HCT116 (cell line): Measurements from ENCODE around the gene UNC5C. TPM values are rescaled to one million over a fixed set of nuclear protein-coding genes. Genes with fewer than 3 reads are reported as not detected.

Source experiments
- ATAC-seq: fragments of 200-7000 bp; cut with Tn5 transposase; 2 replicates; pipeline ENCODE4 v1.9.1; 2020; ENCODE audit warnings: mild to moderate bottlenecking, moderate library complexity
- BruUV-seq: library from RNA; stranded (reverse); fragments of 400-500 nt; replicated peaks from 2 replicates; lab custom pipeline; 2021; lab: Mats Ljungman, UMichigan
- CTCF ChIA-PET: fragments of 300-600 bp; sonication (Branson Sonifier 250); formaldehyde crosslinking; loops from one replicate; lab custom pipeline; 2021; ENCODE audit warnings: antibody characterized with exemption; lab: Charles Lee
- POLR2A ChIA-PET: fragments of 300-600, 350-600 bp; sonication (Branson Sonifier 250); formaldehyde crosslinking; loops from one replicate; lab custom pipeline; 2021; ENCODE audit warnings: antibody characterized with exemption; lab: Charles Lee
- RAD21 ChIA-PET, 2 experiments: fragments of 300-600 bp; sonication (Branson Sonifier 250); formaldehyde crosslinking; loops; one replicate each; lab custom pipeline; 2023; ENCODE audit warnings: low total read pairs in 2 of 2; ENCODE audit not compliant: uncharacterized antibody in 2 of 2, unreplicated experiment in 2 of 2, low non-redundant PET in 1 of 2; lab: Charles Lee
- DNase-seq: peaks from one replicate; pipeline ENCODE4 v3.0.0-alpha.2; 2010; ENCODE audit warnings: low read depth, low spot score
- H2AFZ ChIP-seq: fragments of 200-600 bp; shearing (Covaris generic), sonication (generic); 2 replicates; pipeline ENCODE4 v1.6.1; 2017; ENCODE audit warnings: low read depth, mixed run types, mixed read lengths, antibody characterized with exemption, low read length; ENCODE audit not compliant: poor library complexity, severe bottlenecking
- H3K27ac ChIP-seq: 2 replicates; pipeline ENCODE4 v1.5.1; 2012; ENCODE audit warnings: low read depth, low read length
- H3K27me3 ChIP-seq: fragments of 200-600 bp; sonication (generic); 2 replicates; pipeline ENCODE4 v1.6.1; 2016; ENCODE audit warnings: mixed run types, low read length, mixed read lengths; ENCODE audit not compliant: insufficient read depth
- H3K36me3 ChIP-seq, 2 experiments: fragments of 200-500 bp in 1 of 2; fragments of 200-600 bp in 1 of 2; sonication (Bioruptor generic) in 1 of 2; sonication (generic) in 1 of 2; 2 replicates each; pipeline versions ENCODE4 v1.5.1 to v1.6.1; 2014 to 2016; ENCODE audit warnings: low read length in 2 of 2, inconsistent platforms in 1 of 2, mixed read lengths in 1 of 2, mixed run types in 1 of 2; ENCODE audit not compliant: insufficient read depth in 2 of 2, control insufficient read depth in 1 of 2
- H3K4me1 ChIP-seq, 2 experiments: fragments of 200-600 bp in 1 of 2; sonication (generic) in 1 of 2; 2 replicates each; pipeline versions ENCODE4 v1.5.1 to v1.6.1; 2012 to 2017; ENCODE audit warnings: low read length in 2 of 2, inconsistent platforms in 1 of 2, mild to moderate bottlenecking in 1 of 2, mixed read lengths in 1 of 2, mixed run types in 1 of 2, moderate library complexity in 1 of 2; ENCODE audit not compliant: insufficient read depth in 2 of 2, control insufficient read depth in 1 of 2
- H3K4me2 ChIP-seq: fragments of 200-600 bp; sonication (generic); 2 replicates; pipeline ENCODE4 v1.6.1; 2017; ENCODE audit warnings: mixed run types, low read length, mixed read lengths
- H3K4me3 ChIP-seq, 2 experiments: fragments of 200-600 bp in 1 of 2; sonication (generic) in 1 of 2; replicated peaks in 1 of 2; 2 replicates each; pipeline ENCODE4 v1.5.1; 2011 to 2016; ENCODE audit warnings: low read length in 2 of 2, control low read depth in 1 of 2, low read depth in 1 of 2, mild to moderate bottlenecking in 1 of 2, mixed read lengths in 1 of 2, mixed run types in 1 of 2
- H3K79me2 ChIP-seq: fragments of 200-600 bp; sonication (generic); 2 replicates; pipeline ENCODE4 v1.6.1; 2017; ENCODE audit warnings: mild to moderate bottlenecking, mixed run types, low read length, moderate library complexity, mixed read lengths; ENCODE audit not compliant: insufficient read depth
- H3K9ac ChIP-seq: fragments of 200-600 bp; sonication (generic); 2 replicates; pipeline ENCODE4 v1.6.1; 2016; ENCODE audit warnings: low read length, mixed read lengths
- H3K9me2 ChIP-seq: fragments of 200-600 bp; sonication (generic), shearing (Covaris generic); 2 replicates; pipeline ENCODE4 v1.6.1; 2017; ENCODE audit warnings: mixed run types, mild to moderate bottlenecking, moderate library complexity; ENCODE audit not compliant: insufficient read depth
- H3K9me3 ChIP-seq, 2 experiments: fragments of 200-500 bp in 1 of 2; fragments of 200-600 bp in 1 of 2; sonication (Bioruptor generic) in 1 of 2; sonication (generic) in 1 of 2; 2 replicates each; pipeline ENCODE4 v1.6.1; 2014 to 2017; ENCODE audit warnings: low read length in 2 of 2, mixed read lengths in 2 of 2, inconsistent platforms in 1 of 2, low read depth in 1 of 2, mild to moderate bottlenecking in 1 of 2, mixed run types in 1 of 2, moderate library complexity in 1 of 2; ENCODE audit not compliant: control insufficient read depth in 1 of 2, insufficient read depth in 1 of 2
- H4K20me1 ChIP-seq: fragments of 200-600 bp; sonication (generic), shearing (Covaris generic); 2 replicates; pipeline ENCODE4 v1.6.1; 2017; ENCODE audit warnings: mixed run types, mild to moderate bottlenecking, moderate library complexity; ENCODE audit not compliant: insufficient read depth
- ATF3 ChIP-seq: IDR thresholded peaks from 2 replicates; pipeline ENCODE4 v1.6.1; 2012
- CBX3 ChIP-seq: IDR thresholded peaks from 2 replicates; pipeline ENCODE4 v1.6.1; 2012; ENCODE audit warnings: low read depth
- CEBPB ChIP-seq: IDR thresholded peaks from 2 replicates; pipeline ENCODE4 v1.6.1; 2012; ENCODE audit warnings: low read depth
- EGR1 ChIP-seq: IDR thresholded peaks from 2 replicates; pipeline ENCODE4 v1.6.1; 2012; ENCODE audit warnings: low read depth
- ELF1 ChIP-seq: IDR thresholded peaks from 2 replicates; pipeline ENCODE4 v1.6.1; 2012; ENCODE audit warnings: low read depth, borderline replicate concordance
- EZH2 ChIP-seq: fragments of 200-600 bp; sonication (generic); IDR thresholded peaks from 2 replicates; pipeline ENCODE4 v1.6.1; 2017; ENCODE audit warnings: antibody characterized with exemption, mixed run types
- EZH2phosphoT487 ChIP-seq: fragments of 200-600 bp; IDR thresholded peaks from 2 replicates; pipeline ENCODE4 v1.6.1; 2018; ENCODE audit warnings: antibody characterized with exemption, borderline replicate concordance
- POLR2A ChIP-seq: IDR thresholded peaks from 2 replicates; pipeline ENCODE4 v1.7.0; 2011; ENCODE audit warnings: borderline replicate concordance; ENCODE audit not compliant: insufficient read depth, insufficient read length; ENCODE audit errors: extremely low read depth
- POLR2AphosphoS5 ChIP-seq: IDR thresholded peaks from 2 replicates; pipeline ENCODE4 v1.6.1; 2011; ENCODE audit warnings: mild to moderate bottlenecking, low read depth, low read length, moderate library complexity
- RAD21 ChIP-seq: IDR thresholded peaks from 2 replicates; pipeline ENCODE4 v1.6.1; 2012; ENCODE audit warnings: low read depth, mild to moderate bottlenecking
- SIN3A ChIP-seq: IDR thresholded peaks from 2 replicates; pipeline ENCODE4 v1.6.1; 2012; ENCODE audit warnings: low read depth
- SP1 ChIP-seq: IDR thresholded peaks from 2 replicates; pipeline ENCODE4 v1.6.1; 2012; ENCODE audit warnings: low read depth
- SRF ChIP-seq: IDR thresholded peaks from 2 replicates; pipeline ENCODE4 v1.6.1; 2012; ENCODE audit warnings: low read depth
- YY1 ChIP-seq: IDR thresholded peaks from 2 replicates; pipeline ENCODE4 v1.6.1; 2011; ENCODE audit warnings: low read length, low read depth, moderate library complexity, mild to moderate bottlenecking; ENCODE audit not compliant: insufficient replicate concordance; ENCODE audit errors: extremely low read depth
- ZFX ChIP-seq: fragments of 450-650 bp; IDR thresholded peaks from 2 replicates; pipeline ENCODE4 v1.6.1; 2017
- ZNF274 ChIP-seq: fragments of 200-500 bp; sonication (Bioruptor generic); IDR thresholded peaks from 2 replicates; pipeline ENCODE4 v1.6.1; 2014; ENCODE audit warnings: mild to moderate bottlenecking, low read depth, low read length, inconsistent platforms
- intact Hi-C: fragments of 100-400 bp; cut with micrococcal nuclease; formaldehyde crosslinking; loops from 2 replicates; pipeline ENCODE4 v1.10.0; 2022
- total RNA-seq: library from RNA; stranded (reverse); gene quantifications from one replicate; pipeline ENCODE4 v1.2.1, GENCODE V29; 2021; ENCODE audit not compliant: unreplicated experiment
- TF ChIP-seq, protein P1 (sequence below): IDR thresholded peaks from 2 replicates; pipeline ENCODE4 v1.6.1; 2011; ENCODE audit warnings: mild to moderate bottlenecking, low read length, moderate library complexity; ENCODE audit not compliant: insufficient replicate concordance; ENCODE audit errors: extremely low read depth

The UNC5C gene
- total RNA-seq, 1 experiment from 2014 or later = not detected

DNA sequence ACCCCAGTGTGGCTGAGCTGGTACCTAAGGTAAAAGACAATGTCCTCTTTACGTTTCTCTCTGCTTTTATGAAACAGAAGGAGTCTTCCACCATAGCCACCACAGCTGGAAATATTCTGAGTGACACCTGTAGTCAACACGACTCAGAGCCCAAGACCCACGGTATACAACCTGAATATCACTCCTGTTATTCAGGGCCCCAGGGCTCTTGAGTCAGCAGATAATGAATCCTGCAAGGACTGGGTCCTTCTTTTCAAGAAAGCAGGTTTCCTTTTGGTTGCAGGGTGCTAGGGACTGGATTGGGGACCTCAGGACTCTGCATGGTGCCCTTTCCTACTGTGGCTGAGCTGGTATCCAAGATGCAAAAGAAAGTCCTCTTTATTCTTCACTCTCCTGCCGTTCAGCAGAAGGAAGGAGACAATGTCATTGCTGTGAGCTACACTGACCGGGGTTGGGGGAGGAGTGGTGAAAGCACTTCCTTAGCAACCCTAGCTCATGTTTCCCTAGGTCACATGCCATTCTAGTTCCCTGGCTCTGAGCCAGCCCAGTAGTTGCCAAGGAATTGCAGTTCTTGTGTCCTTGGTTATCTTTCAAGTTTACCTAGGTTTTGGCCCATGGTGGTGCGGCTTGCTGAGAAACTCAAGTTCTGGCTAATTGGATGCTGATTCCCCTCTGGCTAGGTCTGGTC, 23.7 kb upstream of the UNC5C start:
- no peak for TF ChIP-seq RAD21
- TF ChIP-seq SP1 = no peak
- TF ChIP-seq YY1 = no peak
- no peak for TF ChIP-seq CEBPB
- no peak for TF ChIP-seq EGR1
- TF ChIP-seq POLR2A = no peak
- TF ChIP-seq, all 23 proteins: peak for 0
- H3K27me3 ChIP-seq = no peaks in the 10 kb centered on the region
- RAD21 ChIA-PET = no interaction called here
- intact Hi-C loops = no loop called here
- no peaks in the 10 kb centered on the region for H3K36me3 ChIP-seq
- H3K79me2 ChIP-seq = no peaks in the 10 kb centered on the region
- ATAC-seq (no peak), DNase-seq (no peak)
- BruUV-seq = no TSS peak
- H2AFZ ChIP-seq = no peak overlapping the region
- no peaks in the 10 kb centered on the region for H3K9me2 ChIP-seq
- no peaks in the 10 kb centered on the region for H3K9me3 ChIP-seq
- H3K4me3 ChIP-seq = no peak overlapping the region
- CTCF ChIA-PET = no interaction called here
- peaks cover 0 to 8% of the 10 kb centered on the region in 2 experiments; a peak in 1 of 4 replicates for H3K4me1 ChIP-seq
- no peak overlapping the region for H3K27ac ChIP-seq
- no peak overlapping the region for H3K9ac ChIP-seq
- POLR2A ChIA-PET = no interaction called here
- no peak overlapping the region for H3K4me2 ChIP-seq
- no peaks in the 10 kb centered on the region for H4K20me1 ChIP-seq

DNA sequence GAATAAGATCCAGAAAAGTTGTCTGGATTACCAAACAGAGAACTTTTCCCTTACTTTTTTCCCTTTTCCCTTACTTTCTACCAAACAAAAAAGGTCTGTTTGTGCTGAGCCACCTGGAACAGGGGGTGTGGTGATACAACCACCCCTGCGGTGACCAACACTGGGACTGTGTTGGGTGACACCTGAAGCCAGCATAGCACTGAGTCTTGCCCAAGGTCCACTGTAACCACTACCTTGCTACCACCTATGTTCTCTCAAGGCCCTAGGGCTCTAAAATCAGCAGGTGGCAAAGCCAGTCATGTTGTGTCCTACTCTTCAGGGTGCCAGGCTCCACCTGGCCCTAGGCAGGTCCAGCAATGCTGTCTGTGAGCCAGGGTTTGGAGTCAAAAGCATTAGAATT, 22.8 kb upstream of the UNC5C start:
- Histone ChIP-seq H3K27me3 (no peaks in the 10 kb centered on the region), H3K79me2 (no peaks in the 10 kb centered on the region), H3K36me3 (no peaks in the 10 kb centered on the region), H3K4me1 (peaks cover 0 to 8% of the 10 kb centered on the region in 2 experiments; a peak in 1 of 4 replicates), H4K20me1 (no peaks in the 10 kb centered on the region), H3K4me3 (no peak overlapping the region), H3K9me2 (no peaks in the 10 kb centered on the region), H3K27ac (no peak overlapping the region), H3K9me3 (no peaks in the 10 kb centered on the region), H3K4me2 (no peak overlapping the region), H2AFZ (no peak overlapping the region), H3K9ac (no peak overlapping the region)
- ChIA-PET POLR2A (no interaction called here), CTCF (no interaction called here), RAD21 (no interaction called here)
- TF ChIP-seq POLR2A (no peak), EZH2phosphoT487 (no peak), CBX3 (no peak), ZFX (no peak), ZNF274 (no peak), SRF (no peak), ELF1 (no peak), RAD21 (no peak), YY1 (no peak), CEBPB (no peak), POLR2AphosphoS5 (no peak), EZH2 (no peak), ATF3 (no peak), SP1 (no peak), SIN3A (no peak)
- TF ChIP-seq, protein P1, sequence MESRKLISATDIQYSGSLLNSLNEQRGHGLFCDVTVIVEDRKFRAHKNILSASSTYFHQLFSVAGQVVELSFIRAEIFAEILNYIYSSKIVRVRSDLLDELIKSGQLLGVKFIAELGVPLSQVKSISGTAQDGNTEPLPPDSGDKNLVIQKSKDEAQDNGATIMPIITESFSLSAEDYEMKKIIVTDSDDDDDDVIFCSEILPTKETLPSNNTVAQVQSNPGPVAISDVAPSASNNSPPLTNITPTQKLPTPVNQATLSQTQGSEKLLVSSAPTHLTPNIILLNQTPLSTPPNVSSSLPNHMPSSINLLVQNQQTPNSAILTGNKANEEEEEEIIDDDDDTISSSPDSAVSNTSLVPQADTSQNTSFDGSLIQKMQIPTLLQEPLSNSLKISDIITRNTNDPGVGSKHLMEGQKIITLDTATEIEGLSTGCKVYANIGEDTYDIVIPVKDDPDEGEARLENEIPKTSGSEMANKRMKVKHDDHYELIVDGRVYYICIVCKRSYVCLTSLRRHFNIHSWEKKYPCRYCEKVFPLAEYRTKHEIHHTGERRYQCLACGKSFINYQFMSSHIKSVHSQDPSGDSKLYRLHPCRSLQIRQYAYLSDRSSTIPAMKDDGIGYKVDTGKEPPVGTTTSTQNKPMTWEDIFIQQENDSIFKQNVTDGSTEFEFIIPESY = no peak
- DNase-seq = no peak
- intact Hi-C loops = no loop called here
- no TSS peak for BruUV-seq
- ATAC-seq = no peak
